OCI-LY7 (cell line): ENCODE results near the gene ADGRG3. TPM values are rescaled to one million over a fixed set of nuclear protein-coding genes. Genes with fewer than 3 reads are reported as not detected.

Source experiments
- BruUV-seq: library from RNA; stranded (reverse); fragments of 400-500 nt; replicated peaks from 2 replicates; lab custom pipeline; 2021; lab: Mats Ljungman, UMichigan
- CTCF ChIA-PET: fragments of 300-600 bp; sonication (Branson Sonifier 250); formaldehyde crosslinking; loops from one replicate; lab custom pipeline; 2022; ENCODE audit warnings: antibody characterized with exemption; ENCODE audit not compliant: unreplicated experiment; lab: Charles Lee
- POLR2A ChIA-PET: fragments of 300-600 bp; sonication (Branson Sonifier 250); formaldehyde crosslinking; loops from one replicate; lab custom pipeline; 2022; ENCODE audit warnings: antibody characterized with exemption; lab: Charles Lee
- DNase-seq: peaks from one replicate; pipeline ENCODE4 v3.0.0-alpha.2; 2015; ENCODE audit warnings: low spot score
- H2AFZ ChIP-seq: fragments of 200-600 bp; sonication (generic), shearing (Covaris generic); 2 replicates; pipeline ENCODE4 v1.6.1; 2014; ENCODE audit warnings: mild to moderate bottlenecking, antibody characterized with exemption, low read length, moderate library complexity
- H3K27ac ChIP-seq: fragments of 200-600 bp; sonication (generic); 2 replicates; pipeline ENCODE4 v1.5.1; 2014; ENCODE audit warnings: mixed run types, low read depth, mild to moderate bottlenecking, moderate library complexity, low read length, inconsistent platforms; ENCODE audit not compliant: poor library complexity, severe bottlenecking
- H3K36me3 ChIP-seq: fragments of 200-600 bp; sonication (generic); 2 replicates; pipeline ENCODE4 v1.6.1; 2014; ENCODE audit warnings: mild to moderate bottlenecking, antibody characterized with exemption, low read length, moderate library complexity, mixed read lengths; ENCODE audit not compliant: insufficient read depth
- H3K4me1 ChIP-seq: fragments of 200-600 bp; sonication (generic); 2 replicates; pipeline ENCODE4 v1.5.1; 2014; ENCODE audit warnings: mild to moderate bottlenecking, low read length; ENCODE audit not compliant: insufficient read depth, poor library complexity, severe bottlenecking
- H3K4me2 ChIP-seq: fragments of 200-600 bp; sonication (generic); 2 replicates; pipeline ENCODE4 v1.6.1; 2014; ENCODE audit warnings: mild to moderate bottlenecking, low read length
- H3K4me3 ChIP-seq: fragments of 200-600 bp; sonication (generic); 2 replicates; pipeline ENCODE4 v1.5.1; 2014; ENCODE audit warnings: mild to moderate bottlenecking, low read depth, low read length; ENCODE audit not compliant: poor library complexity, severe bottlenecking
- H3K79me2 ChIP-seq: fragments of 200-600 bp; sonication (generic); 2 replicates; pipeline ENCODE4 v1.6.1; 2016; ENCODE audit warnings: low read depth, mild to moderate bottlenecking, low read length, moderate library complexity, mixed read lengths; ENCODE audit not compliant: insufficient read depth
- H3K9me2 ChIP-seq: fragments of 200-600 bp; sonication (generic); 2 replicates; pipeline ENCODE4 v1.6.1; 2016; ENCODE audit warnings: mild to moderate bottlenecking, low read length, mixed read lengths; ENCODE audit not compliant: insufficient read depth
- H3K9me3 ChIP-seq: fragments of 200-600 bp; sonication (generic); 2 replicates; pipeline ENCODE4 v1.6.1; 2014; ENCODE audit warnings: mild to moderate bottlenecking, mixed run types, low read length, mixed read lengths
- H4K20me1 ChIP-seq: fragments of 200-600 bp; sonication (generic); 2 replicates; pipeline ENCODE4 v1.6.1; 2014; ENCODE audit warnings: mild to moderate bottlenecking, antibody characterized with exemption, low read length, moderate library complexity, mixed read lengths; ENCODE audit not compliant: insufficient read depth
- EZH2phosphoT487 ChIP-seq: fragments of 200-600 bp; sonication (generic); IDR thresholded peaks from 2 replicates; pipeline ENCODE4 v1.6.1; 2018; ENCODE audit warnings: low read depth, borderline replicate concordance, mild to moderate bottlenecking, mixed run types, antibody characterized with exemption, low read length, moderate library complexity, mixed read lengths
- intact Hi-C: fragments of 100-400 bp; cut with micrococcal nuclease; formaldehyde crosslinking; loops from one replicate; pipeline ENCODE4 v1.10.0; 2022; ENCODE audit not compliant: unreplicated experiment
- total RNA-seq, 2 experiments: library from RNA; depleted of rRNA in 1 of 2; stranded (reverse); fragments of >200 nt in 1 of 2; shearing (Covaris generic) in 1 of 2; gene quantifications; 2 replicates each; pipeline ENCODE4 v1.2.3, GENCODE V29; 2014 to 2022
- TF ChIP-seq, protein P1 (sequence below): fragments of 200-600 bp; sonication (generic); conservative IDR thresholded peaks from 2 replicates; pipeline ENCODE4 v1.5.1; 2014; ENCODE audit warnings: mild to moderate bottlenecking, antibody characterized with exemption, low read length, moderate library complexity, mixed read lengths

The ADGRG3 gene
- total RNA-seq, 2 experiments from 2014 or later: not detected

DNA sequence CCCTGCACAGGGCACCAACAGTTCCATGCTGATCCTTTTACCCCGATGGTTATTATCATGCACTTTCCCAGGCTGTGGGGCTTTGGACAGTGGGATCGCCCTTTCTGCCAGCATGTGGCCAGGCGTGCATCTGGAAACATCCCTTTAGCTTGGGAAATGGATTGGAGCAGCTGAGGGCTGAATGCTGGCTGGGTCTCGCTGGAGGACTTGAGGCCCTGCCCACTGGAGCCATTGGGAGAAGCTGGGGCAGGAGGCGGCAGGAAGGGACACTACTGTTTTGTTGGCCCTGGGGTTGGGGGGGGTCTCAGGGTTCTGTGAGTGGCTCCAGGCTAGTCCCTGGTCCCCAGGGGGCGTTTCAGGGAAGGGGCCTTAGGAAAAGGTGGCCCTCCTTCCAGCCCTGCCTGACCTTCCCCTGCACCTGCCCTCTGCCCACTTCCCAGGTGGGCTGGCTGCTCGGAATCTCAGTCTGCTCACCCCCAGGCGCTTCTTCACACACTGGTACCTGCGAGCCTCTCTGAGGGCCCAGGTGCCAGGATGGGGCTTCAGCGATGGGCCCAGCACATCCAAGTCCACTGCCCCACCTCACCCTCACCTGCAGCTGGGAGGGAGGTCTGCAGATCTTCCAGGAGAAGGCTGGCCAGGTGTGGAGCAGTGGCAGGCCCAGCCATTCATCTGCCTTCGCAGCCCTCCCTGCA, 1.6 kb upstream of the ADGRG3 start:
- H3K4me3 ChIP-seq: no peak overlapping the region
- BruUV-seq: no TSS peak
- intact Hi-C loops: no loop called here
- H3K36me3 ChIP-seq: no peaks in the 10 kb centered on the region
- H3K4me1 ChIP-seq: no peaks in the 10 kb centered on the region
- ChIA-PET POLR2A (no interaction called here), CTCF (no interaction called here)
- no peaks in the 10 kb centered on the region for H3K9me2 ChIP-seq
- H4K20me1 ChIP-seq: no peaks in the 10 kb centered on the region
- TF ChIP-seq, protein P1, sequence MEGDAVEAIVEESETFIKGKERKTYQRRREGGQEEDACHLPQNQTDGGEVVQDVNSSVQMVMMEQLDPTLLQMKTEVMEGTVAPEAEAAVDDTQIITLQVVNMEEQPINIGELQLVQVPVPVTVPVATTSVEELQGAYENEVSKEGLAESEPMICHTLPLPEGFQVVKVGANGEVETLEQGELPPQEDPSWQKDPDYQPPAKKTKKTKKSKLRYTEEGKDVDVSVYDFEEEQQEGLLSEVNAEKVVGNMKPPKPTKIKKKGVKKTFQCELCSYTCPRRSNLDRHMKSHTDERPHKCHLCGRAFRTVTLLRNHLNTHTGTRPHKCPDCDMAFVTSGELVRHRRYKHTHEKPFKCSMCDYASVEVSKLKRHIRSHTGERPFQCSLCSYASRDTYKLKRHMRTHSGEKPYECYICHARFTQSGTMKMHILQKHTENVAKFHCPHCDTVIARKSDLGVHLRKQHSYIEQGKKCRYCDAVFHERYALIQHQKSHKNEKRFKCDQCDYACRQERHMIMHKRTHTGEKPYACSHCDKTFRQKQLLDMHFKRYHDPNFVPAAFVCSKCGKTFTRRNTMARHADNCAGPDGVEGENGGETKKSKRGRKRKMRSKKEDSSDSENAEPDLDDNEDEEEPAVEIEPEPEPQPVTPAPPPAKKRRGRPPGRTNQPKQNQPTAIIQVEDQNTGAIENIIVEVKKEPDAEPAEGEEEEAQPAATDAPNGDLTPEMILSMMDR: no peak
- no peak for TF ChIP-seq EZH2phosphoT487
- H2AFZ ChIP-seq: no peak overlapping the region
- H3K9me3 ChIP-seq: no peaks in the 10 kb centered on the region
- no peak overlapping the region for H3K27ac ChIP-seq
- no peak overlapping the region for H3K4me2 ChIP-seq
- no peak for DNase-seq
- no peaks in the 10 kb centered on the region for H3K79me2 ChIP-seq

DNA sequence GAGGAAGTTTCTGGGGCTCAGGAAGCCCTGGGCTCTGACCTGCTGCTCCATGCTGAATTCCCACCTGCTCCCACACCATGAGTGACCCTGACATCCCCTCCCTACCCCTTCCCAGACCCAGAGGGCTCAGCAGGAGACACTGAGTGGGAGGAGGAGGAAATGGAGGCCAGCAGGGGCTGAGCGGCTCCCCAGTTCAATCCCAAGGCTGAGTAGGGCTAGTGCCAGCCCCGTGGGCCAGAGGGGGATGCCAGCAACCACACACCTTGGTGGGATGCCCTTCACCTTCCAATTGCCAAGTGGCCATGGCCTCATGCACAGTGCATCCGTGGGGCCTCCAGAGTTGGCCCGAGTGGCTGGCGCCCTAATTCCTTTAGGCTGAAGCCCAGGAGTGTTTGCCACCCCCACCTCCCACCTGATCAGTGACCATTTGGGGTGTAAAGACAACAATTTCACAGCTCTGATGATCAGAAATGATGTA, 1.0 kb upstream of the ADGRG3 start:
- Histone ChIP-seq H2AFZ (no peak overlapping the region), H3K79me2 (no peaks in the 10 kb centered on the region), H3K36me3 (no peaks in the 10 kb centered on the region), H4K20me1 (no peaks in the 10 kb centered on the region), H3K4me1 (no peaks in the 10 kb centered on the region), H3K9me3 (no peaks in the 10 kb centered on the region), H3K9me2 (no peaks in the 10 kb centered on the region), H3K4me2 (no peak overlapping the region), H3K27ac (no peak overlapping the region), H3K4me3 (no peak overlapping the region)
- BruUV-seq: no TSS peak
- intact Hi-C loops: no loop called here
- ChIA-PET POLR2A (no interaction called here), CTCF (no interaction called here)
- no peak for DNase-seq
- no peak for TF ChIP-seq EZH2phosphoT487
- TF ChIP-seq, protein P1: no peak

DNA sequence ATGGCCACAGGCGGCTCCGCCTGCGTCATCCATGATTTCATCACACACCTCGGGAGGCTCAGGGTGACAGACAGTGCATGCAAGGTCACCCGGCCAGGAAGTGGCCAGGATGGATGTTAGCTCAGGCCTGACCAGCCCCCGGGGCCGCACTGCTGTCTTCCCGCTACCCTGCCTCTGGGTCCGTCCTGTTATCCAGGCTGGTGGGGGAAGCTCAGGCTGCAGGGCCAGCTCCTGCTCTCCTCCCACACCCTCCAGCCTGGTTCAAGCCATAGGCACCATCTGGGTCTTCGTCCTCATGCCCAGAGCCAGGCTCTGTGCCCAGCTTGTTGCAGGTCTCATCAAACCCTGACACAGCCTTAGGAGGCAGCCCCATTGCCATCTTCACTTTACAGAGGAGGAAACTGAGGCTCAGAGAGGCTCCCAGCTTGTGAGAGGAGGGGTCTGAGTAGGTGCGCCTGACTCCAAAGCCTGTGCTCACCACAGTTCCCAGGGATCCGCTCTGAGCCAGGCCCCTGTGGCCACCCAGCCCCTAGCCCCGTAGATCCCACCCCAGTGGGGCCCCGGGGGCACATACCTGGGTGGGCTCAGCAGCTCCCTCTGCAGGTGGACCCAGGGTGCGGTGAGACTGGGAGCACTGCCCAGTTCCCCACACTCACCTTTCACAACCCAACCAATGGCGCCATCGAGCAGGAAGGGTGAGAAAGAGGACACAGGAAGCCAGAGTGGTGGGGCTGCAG, 412 bp upstream of the ADGRG3 start:
- no TSS peak for BruUV-seq
- Histone ChIP-seq H3K9me2 (no peaks in the 10 kb centered on the region), H4K20me1 (no peaks in the 10 kb centered on the region), H3K4me3 (no peak overlapping the region), H2AFZ (no peak overlapping the region), H3K36me3 (no peaks in the 10 kb centered on the region), H3K4me1 (no peaks in the 10 kb centered on the region), H3K79me2 (no peaks in the 10 kb centered on the region), H3K4me2 (no peak overlapping the region), H3K27ac (no peak overlapping the region), H3K9me3 (no peaks in the 10 kb centered on the region)
- POLR2A ChIA-PET: no interaction called here
- CTCF ChIA-PET: no interaction called here
- TF ChIP-seq EZH2phosphoT487: no peak
- TF ChIP-seq, protein P1: peak; percentile 41
- no peak for DNase-seq
- intact Hi-C loops: no loop called here
